WI38 (cell line): ENCODE measurements around the gene SCAPER.

Source experiments
- H3K4me3 ChIP-seq: 2 replicates; pipeline ENCODE4 v1.5.1; 2011; ENCODE audit warnings: low read depth, mild to moderate bottlenecking, control low read depth, low read length
- CTCF ChIP-seq: IDR thresholded peaks from 2 replicates; pipeline ENCODE4 v1.5.1; 2012; ENCODE audit warnings: low read depth, mild to moderate bottlenecking, control low read depth, low read length

SCAPER gene

DNA sequence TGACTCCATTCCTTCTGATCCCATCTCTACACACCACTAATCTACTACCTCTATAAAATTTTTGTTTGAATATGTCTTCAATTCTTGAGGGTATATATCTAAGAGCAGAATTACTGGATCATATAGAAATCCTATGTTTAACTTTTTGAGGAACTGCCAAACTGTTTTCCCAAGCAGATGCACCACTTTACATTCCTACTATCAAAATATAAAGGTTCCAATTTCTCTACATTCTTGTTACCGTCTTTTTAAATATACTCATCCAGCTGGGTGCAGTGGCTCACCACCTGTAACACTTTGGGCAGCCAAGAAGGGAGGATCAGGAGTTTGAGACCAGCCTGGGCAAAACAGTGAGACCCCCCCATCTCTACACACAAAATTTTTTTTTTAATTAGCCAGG is 268.0 kb downstream of the SCAPER start:
- TF ChIP-seq CTCF = no peak
- H3K4me3 ChIP-seq = no peak overlapping the region

DNA sequence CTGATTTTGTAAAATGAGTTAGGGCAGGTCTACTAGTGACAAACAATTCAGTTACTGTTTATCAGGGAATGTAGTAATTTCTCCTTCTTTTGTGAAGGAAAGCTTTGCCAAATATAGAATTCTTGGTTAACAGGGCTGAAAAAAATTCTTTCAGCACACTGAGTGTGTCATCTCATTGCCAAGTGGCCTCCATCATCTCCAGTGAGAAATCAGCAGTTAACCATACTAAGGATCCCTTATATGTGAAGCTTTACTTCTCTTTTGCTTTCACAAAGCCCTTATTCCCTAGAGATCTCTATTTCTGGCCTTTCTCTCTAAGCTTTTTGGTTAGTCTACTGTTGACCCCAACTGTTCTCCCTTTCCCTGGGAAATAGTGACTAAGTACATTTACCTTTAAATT is 269.1 kb downstream of the SCAPER start:
- no peak for TF ChIP-seq CTCF
- H3K4me3 ChIP-seq = no peak overlapping the region

GRCh38 chr15:76626611-76627010 is 278.5 kb downstream of the SCAPER start:
- TF ChIP-seq CTCF = no peak
- no peak overlapping the region for H3K4me3 ChIP-seq

DNA sequence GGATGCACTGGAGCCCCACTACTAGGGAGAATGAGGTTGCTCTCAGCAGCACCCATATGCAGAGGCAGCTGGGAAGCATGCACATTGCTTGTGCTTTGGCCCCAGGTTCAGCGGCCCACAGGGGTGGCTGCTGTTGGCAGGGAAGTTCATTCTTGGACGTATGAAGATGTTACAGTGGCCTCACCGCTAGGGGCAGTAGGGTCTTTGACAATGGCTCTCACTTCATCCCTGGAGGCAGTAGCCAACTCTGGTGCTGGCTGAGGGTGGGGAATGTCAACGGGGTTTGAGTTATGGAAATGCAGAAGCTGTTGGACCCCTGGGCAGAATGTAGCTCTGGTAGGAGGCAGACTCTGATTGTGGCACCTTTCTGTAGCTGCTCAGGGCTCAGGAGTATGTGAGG is 279.9 kb downstream of the SCAPER start:
- no peak overlapping the region for H3K4me3 ChIP-seq
- 0 out of 2 replicates have a peak, but pooled peaks have one; percentile 3 for TF ChIP-seq CTCF

DNA sequence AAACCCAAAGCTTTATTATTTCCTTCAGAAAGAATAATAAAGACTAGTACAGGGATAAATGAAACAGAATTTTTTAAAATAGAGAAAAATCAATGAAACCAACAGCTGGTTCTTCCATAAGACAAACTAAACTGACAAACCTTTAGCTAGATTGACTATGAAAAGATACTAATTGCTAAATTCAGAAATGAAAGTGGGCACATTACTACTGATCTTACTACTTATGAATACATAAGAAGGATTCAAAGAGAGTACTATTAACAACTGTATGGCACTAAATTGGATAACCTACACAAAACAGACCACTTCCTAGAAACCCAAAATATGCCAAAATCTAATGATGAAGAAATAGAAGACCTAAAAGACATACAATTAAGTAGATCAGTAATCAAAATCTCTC is 290.4 kb downstream of the SCAPER start:
- TF ChIP-seq CTCF = no peak
- no peak overlapping the region for H3K4me3 ChIP-seq

DNA sequence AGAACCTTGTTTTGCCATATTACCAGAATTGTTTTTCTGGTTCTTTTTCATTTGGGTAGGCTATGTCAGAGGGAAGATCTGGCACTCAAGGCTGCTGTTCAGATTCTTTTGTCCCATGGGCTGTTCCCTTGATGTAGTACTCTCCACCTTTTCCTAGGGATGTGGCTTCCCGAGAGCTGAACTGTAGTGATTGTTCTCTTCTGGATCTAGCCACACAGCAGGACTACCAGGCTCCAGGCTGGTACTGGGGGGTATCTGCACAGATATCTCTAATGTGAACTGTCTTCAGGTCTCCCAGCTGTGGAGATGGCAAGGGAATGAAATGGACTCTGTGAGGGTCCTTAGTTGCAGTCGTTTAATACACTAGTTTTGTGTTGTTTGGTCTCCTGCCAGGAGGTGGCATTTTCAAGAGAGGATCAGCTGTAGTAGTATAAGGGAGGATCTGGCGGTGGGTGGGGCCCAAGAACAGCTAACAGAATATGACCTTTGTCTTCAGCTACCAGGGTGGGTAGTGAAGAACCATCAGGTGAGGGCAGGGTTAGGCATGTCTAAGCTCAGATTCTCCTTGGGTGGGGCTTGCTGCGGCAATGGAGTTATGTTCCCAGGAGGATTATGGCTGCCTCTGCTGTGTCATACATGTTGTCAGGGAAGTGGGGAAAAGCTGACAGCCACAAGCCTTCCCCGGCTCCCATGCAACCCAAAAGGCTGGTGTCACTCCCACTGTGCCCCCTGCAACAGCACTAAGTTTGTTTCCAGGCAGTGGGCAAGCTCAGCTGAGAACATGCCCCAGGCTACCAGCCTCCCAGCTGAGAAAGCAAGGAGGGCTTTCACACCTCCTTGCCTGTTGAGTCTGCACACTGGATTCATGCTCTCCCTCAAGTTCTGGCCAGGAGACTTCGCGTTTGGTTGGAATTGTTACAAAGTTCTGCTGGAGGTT is 316.1 kb downstream of the SCAPER start:
- H3K4me3 ChIP-seq = no peak overlapping the region
- TF ChIP-seq CTCF = no peak

DNA sequence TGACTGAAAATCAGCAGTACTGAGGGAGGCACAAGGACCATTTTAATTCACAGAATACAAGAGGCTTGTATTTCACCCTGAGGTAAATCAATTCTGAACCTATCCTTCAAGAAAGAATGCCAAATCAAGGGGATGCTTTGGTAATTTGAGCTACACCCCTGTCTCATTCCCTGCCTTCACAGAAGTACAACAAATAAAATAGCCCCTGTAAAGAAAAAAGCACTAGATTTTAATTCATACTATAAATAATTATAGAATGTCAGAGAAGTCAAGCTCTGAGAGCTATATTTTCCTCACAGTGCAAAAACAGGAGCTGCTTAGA is 319.6 kb downstream of the SCAPER start:
- TF ChIP-seq CTCF = no peak
- H3K4me3 ChIP-seq = no peak overlapping the region
